ENCODE data around the gene NEDD4. TPM values are rescaled to one million over a fixed set of nuclear protein-coding genes. Genes with fewer than 3 reads are reported as not detected.
A peak's percentile ranks its signal among the peaks of the same experiment; 100 is the strongest.
"Not testable (repeated sequence)": the region's sequence is repeated elsewhere in the genome, so short reads cannot be mapped to it uniquely, and the experiment has no call there.

The NEDD4 gene
- 32.8 and 47.2 TPM in 2 replicates for total RNA-seq

DNA sequence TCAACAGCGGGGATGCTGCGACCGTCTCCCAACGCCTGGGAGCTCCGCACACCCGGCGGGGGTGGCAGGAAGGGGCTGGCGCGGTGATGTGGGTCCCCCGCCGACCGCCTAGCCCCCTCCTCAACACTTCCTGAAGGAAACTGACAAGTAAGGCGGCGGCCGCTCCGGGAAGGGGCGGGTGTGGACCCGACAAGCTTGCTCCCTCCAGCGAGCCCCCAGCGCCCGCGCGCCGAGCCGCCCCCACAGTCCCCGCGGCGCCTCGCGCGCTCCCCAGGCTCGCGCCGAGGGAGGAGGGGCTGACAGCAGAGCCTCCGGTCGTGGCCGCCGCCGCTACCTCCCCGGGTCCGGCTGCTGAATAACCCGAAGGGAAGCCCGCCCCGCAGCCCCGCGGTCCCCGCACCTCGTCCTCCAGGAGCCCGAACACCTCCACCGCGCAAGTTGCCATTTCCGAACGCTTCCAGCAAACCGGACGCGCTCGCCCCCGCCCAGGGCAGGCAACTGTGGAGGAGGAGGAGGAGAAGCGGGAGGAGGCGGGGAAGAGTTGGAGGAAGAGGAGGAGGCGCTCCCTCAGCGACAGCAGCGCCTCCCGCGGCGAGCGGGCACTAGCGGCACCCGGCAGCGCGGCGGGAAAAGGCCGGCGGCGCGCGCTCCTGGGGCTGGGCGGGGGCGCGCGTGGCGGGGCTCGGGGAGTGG lies at the start of gene NEDD4:
Gene NEDD4, minus strand, starts transcription at position 502 of the 693 bp plus-strand sequence. Its CDS starts 57 bp downstream, at position 445.
- peak; percentile 64 for DNase-seq (ENCODE audit: low read depth, low spot score)

DNA sequence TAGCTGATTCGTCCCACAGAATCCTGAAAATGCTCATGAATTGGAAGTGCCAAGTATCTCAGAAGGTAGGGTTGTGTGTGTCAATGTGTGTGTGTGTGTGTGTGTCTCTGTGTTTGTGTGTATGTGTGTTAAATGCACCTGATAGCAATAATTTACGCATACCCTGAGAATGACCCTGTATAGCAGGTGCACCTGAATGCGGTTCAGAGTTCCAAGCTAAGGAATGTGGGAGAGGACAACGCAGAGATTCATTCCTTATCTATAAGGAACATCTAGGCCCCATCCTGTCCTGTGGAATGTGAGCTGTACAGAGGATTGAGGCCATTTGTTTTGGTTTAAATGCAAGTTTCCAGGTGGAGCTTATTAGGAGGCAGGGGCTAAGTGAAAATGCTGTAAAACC lies 49.1 kb upstream of the NEDD4 start:
- no peak for DNase-seq (ENCODE audit: low read depth, low spot score)

DNA sequence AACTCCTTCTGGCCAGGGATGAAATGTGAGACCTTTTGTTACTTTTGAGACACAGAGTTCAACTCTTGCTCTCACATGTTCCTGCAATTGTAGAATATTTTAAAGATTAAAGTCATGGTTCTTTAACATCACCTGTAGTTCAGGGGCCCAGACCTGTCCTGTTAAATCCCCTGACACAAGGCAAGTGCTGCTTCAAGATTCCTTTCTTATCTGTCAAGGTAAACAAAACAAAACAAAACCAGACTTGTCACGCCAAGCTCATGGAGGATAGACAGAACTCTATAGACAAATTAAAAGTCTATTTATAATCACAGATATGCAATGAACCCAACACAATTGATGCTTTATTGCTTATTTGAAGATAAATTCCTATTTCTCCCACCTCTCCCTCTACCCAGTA lies 48.6 kb upstream of the NEDD4 start:
- DNase-seq (ENCODE audit: low read depth, low spot score), result no peak

DNA sequence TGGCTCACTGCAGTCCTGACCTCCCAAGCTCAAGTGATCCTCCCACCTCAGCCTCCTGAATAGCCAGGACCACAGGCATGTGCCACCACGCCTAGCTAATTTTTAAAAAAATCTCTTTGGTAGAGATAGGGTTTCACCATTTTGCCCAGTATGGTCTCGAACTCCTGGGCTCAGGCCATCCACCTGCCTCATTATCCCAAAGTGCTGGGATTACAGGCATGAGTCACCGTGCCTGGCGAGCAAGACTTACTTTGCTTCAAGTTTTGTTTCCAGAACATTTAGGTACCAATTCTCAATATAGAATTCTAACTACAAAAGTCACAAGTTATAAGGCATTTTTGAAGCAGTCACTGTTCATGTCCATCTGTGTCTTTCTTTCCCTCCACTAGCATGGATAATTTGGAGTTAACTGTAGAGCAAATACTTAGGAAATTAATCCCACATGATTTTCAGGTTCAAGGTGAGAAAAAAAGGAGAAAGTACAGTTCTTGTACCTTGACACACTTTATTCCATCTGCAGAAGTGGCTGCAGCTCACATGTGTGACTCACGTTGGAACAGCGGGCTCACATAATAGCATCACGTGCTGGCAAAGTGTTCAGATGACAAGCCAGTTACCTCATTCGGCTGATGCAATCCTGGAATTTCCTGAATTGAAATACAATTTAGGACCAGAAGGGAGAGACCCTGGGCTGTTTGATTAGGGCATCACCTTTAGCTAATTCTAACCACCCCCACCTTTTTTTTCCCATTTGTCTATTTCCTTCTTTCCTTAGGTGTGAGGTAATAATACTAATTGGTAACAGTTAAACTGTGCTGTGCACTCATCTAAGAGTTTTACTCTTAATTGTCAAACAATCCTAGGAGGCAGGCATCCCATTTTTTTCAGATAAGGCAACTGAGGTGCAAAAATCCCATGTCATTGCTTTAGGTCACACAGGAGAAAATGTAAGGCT lies 46.9 kb upstream of the NEDD4 start:
- peak; percentile 86 for DNase-seq (ENCODE audit: low read depth, low spot score)

DNA sequence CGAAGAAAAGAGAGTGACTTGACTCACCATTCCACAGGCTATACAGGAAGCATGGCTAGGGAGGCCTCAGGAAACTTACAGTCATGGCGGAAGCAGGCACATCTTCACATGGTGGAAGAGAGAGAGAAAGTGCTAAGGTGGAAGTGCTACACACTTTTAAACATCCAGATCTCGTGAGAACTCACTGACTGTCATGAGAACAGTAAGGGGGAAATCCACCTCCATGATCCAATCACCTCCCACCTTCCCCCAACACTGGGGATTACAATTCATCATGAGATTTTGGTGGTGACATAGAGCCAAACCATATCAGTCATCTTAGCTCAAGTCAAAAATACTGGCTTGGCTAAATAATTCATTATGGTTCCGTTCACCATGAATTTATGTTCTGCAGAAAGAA lies 45.3 kb upstream of the NEDD4 start:
- no peak for DNase-seq (ENCODE audit: low read depth, low spot score)

DNA sequence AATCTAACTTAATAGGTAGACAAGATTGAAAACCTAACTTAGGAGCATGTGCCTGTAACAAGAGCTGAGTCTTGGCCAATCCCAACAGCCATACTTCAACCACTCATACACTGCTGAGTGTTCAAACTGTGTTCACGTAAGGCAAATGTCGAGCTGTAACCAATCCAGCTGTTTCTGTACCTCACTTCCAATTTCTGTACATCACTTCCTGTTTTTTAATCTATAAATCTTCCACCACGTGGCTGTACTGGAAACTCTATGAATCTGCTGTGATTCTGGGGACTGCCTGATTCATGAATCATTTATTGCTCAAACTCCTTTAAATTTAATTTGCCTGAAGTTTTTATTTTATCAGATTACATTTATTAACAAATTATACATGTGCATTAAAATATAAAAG lies 44.6 kb upstream of the NEDD4 start:
- no peak for DNase-seq (ENCODE audit: low read depth, low spot score)

DNA sequence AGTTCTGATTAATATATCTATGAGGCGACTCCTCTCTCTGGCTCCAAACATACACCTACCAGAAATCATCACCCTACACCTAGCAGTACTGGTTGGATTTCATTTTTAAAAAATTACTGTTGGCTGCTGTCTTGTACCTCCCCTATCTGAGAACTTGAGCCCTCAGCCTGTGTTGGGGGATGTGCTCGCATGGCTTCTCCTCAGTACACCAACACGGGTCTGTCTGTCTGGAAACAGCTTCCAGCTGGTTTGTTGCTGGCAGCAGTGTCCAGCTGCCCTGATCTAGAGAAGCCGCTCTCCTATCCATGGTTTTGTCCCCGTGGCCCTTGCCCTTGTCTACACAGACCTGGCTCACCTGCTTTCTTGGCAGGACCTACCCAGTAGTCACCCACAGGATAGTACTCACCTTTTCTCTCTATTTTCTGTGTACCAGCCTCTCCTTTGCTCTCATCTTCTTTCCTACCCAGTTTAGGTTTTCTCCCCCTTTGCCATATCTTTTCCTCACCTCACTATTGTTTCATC lies 43.2 kb upstream of the NEDD4 start:
- no peak for DNase-seq (ENCODE audit: low read depth, low spot score)

DNA sequence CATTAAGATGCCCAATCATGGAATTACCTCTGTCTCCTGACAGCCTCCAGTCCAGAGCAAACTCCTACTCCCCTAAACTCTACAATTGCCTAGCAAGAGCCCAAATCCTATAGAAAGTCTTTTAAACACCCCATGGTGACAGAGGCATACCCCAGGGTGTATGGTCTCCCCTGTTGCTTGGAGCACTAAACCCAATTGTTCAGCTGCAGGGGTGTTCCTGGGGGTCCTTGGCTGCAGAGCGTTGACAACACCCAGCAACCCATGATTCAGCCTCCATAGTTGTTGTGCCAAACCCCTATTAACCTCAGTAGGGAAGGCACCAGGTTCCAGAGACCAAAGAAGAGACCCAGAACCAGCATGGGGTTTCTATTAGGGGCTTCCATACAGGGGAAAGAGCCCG lies 41.8 kb upstream of the NEDD4 start:
- no peak for DNase-seq (ENCODE audit: low read depth, low spot score)

DNA sequence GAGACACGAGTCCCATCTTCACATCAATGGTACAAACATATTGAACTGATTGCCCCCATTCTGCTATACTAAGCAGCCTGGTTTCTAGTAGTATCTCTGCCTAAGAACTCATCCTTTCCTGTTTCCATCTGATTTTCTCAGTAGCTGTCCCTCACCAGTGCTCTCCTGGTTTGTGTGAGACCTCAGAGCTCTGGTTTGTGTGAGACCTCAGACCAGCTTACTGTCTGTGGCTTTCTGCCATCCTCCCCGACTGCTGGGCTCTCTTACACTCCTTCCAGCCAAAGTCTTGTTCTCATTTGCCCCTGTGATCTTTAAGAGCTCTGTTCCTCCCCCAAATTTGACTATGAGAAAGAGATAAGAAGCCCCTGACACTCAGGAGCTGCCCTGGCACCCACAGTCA lies 41.1 kb upstream of the NEDD4 start:
- DNase-seq (ENCODE audit: low read depth, low spot score), result no peak

DNA sequence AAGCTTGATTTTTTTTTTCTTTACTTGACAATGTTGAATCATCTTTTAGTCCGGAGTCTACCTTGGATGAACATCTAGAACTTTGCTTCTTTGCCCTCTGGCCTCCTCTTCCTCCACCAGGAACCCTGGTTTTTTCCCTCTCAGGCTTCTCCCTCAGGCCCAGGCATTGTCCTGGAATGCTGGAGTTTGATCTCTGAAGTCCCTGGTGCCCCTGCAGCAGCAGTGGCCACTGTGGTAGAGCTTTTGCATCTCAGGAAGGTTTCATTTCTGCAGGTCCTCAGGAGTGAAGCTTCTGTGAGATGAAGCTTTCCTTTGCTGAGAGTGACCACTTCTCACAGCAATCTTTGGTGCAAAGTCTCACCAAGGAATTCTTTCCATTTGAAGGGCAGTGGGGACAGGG lies 39.0 kb upstream of the NEDD4 start:
- DNase-seq (ENCODE audit: low read depth, low spot score), result no peak

DNA sequence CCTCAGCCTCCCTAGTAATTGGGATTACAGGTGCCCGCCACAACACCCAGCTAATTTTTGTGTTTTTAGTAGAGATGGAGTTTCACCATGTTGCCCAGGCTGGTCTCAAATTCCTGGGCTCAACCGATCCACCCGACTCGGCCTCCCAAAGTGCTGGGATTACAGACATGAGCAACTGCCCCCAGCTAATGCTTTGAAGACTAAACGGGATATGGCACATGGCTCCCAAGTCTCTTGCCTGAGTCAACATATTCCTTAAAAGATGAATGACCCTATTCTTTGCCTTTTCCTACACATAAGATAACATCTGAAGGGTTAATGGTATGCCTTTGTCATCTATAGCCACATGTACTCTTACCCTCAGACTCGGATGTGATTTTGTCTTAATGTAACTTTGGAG lies 38.4 kb upstream of the NEDD4 start:
- DNase-seq (ENCODE audit: low read depth, low spot score), result no peak

DNA sequence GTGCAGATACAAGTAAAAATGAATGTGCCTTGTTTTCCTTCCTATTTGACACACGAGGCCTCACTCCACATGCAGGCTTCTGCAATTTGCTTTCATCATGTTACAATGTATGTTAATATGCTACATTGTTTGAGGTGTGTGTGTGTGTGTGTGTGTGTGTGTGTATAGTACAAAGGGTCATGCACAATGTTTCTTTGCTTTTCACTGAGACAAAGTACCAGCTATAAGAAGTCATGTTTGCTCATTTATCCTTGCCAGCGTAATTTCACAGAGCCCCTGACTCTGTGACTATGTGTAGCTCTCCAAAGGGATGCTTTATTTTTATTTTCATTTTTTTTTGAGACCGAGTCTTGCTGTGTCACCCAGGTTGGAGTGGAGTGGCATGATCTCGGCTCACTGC lies 38.0 kb upstream of the NEDD4 start:
- no peak for DNase-seq (ENCODE audit: low read depth, low spot score)

DNA sequence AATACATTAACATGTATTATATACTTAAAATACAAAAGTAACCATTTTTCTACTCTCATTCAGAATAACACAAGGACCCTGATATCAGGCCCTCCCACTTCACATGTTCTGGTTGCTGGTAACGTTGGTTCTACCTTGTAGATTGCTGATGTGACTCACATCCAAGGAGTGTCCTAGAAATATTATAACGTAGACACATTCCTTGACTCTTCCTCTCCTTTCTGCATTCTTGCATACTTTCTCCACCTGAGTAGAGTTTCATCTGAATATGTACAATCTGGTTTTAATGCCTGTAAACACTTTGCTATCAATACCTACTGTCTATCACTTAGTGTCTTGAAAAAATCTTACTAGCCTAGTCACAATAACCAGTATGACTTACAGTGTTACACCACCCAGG lies 35.0 kb upstream of the NEDD4 start:
- no peak for DNase-seq (ENCODE audit: low read depth, low spot score)

DNA sequence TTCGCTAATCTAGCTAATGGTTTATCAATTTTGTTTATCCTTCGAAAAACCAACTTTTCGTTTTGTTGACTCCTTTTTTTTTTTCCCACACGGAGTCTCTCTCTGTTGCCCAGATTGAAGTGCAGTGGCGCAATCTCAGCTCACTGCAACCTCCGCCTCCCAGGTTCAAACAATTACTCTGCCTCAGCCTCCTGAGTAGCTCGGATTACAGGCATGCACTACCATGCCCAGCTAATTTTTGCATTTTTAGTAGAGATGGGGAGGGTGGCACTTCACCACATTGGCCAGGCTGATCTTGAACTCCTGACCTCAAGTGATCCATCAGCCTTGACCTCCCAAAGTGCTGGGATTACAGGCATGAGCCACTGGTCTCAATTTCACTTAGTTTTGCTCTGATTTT lies 29.7 kb upstream of the NEDD4 start:
- not testable (repeated sequence) for DNase-seq (ENCODE audit: low read depth, low spot score)

DNA sequence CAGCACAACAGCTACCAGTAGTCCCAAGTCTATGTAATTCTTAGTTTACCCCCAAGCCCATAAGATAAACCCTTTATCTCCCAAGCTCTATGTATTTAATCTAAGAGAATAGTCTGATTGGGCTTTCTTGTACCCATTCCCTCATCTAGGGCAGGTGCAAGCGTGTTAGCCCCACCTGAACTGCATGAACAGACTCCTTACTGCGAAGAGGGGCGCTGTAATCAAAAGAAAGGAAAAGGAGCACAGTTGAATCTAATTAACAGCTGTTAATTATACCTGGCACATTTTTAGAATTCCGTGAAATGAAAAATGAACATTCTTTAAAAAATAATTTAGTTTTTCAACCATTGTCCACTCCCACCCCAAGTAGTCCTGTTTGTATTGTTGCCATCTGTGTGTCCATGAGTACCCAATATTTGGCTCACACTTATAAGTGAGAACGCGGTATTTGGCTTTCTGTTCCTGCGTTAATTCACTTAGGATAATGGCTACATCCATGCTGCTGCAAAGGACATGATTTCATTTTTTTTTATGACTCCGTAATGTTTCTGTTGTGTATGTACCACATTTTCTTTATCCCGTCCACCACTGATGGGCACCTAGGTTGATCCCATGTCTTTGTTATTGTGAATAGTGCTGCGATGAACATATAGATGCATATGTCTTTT lies 26.5 kb upstream of the NEDD4 start:
- DNase-seq (ENCODE audit: low read depth, low spot score), result no peak

DNA sequence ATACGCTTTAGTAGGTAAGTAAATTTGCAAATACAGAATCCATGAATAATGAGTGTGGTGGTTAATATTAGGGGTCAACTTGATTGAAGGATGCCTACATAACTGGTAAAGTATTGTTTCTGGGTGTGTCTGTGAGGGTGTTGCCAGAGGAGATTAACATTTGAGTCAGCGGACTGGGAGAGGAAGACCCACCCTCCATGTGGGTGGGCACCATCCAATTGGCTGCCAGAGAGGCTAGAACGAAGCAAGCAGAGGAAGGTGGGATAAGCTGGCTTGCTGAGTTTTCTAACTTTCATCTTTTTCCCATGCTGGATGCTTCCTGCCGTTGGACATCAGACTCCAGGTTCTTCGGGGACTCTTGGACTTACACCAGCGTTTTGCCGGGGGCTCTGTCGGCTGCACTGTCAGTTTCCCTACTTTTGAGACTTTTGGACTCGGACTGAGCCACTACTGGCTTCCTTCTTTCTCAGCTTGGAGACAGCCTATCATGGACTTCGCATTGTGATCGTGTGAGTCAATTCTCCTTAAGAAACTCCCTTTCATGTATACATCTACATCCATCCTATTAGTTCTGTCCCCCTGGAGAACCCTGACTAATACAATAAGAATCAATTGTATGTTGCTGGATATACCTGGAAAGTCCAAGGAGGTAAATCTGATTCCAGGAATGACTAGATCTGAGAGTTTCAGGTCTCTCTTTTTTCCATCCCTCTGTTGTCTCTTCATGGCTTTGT lies 25.8 kb upstream of the NEDD4 start:
- no peak for DNase-seq (ENCODE audit: low read depth, low spot score)

DNA sequence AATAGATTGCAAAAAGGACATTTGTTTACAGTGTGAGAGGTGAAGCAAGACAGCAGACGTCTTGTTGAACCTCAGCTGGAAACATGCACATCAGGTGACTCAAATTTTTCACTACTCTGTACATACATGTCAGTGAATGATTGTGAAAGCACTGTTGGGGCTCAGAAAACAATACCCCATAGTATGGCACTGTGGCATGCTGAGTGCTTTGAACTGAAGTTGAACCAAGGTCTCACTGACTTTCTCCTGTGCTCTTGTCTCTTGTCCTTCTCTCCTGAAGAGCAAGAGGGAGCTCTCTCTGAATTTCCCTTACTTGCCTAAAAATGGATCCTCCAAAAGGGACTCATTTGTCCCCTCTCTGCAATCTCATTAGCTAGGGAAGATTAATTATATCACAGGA lies 24.5 kb upstream of the NEDD4 start:
- DNase-seq (ENCODE audit: low read depth, low spot score), result no peak

DNA sequence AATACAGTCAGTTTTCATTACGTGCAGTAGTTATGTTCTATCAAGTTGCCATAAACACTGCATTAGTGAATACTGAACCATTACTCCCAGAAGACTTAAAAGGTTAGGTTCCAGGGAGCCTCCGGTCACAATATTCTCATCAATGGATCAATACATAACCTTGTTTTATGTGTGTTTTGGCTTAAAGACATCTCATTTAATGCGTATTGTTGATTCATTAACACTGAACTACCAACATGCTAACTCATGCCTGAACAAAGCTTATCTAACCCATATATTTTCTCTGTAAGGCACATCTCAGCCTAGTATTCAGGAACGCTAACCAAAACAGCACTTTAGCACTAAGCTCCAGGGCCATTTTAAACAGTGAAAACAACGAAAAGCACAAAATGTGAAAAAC lies 24.1 kb upstream of the NEDD4 start:
- DNase-seq (ENCODE audit: low read depth, low spot score), result no peak

DNA sequence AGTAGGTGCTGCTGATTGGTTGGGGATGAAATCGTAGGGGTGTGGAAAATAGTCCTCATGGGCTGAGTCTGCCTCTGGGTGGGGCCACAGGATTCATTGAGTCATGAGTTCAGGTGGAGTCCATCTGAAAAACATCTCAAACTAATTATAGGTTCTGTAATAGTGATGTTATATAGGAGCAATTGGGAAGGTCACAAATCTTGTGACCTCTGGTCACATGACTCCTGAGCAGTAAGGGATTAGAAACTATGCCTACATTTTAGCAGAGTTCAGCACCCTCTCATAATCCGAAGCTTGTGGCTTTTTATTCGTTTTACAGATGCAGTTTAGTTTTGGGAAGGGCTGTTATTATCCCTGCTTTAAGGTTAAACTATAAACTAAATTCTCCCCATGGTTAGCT lies 22.9 kb upstream of the NEDD4 start:
- DNase-seq (ENCODE audit: low read depth, low spot score), result no peak

DNA sequence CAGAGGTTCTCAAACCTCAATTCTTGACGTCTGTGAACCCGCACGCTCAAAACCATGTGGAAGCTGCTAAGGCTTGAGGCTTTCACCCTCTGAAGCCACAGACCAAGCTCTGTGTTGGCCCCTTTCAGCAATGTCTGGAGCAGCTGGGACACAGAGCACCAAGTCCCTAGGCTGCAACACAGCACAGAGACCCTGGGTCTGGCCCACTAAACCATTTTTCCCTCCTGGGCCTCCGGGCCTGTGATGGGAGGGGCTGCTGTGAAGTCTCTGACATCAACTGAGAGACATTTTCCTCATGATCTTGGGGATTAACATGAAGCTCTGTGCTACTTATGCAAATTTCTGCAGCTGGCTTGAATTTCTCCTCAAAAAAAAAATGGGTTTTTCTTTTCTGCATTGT lies 21.3 kb upstream of the NEDD4 start:
- no peak for DNase-seq (ENCODE audit: low read depth, low spot score)

DNA sequence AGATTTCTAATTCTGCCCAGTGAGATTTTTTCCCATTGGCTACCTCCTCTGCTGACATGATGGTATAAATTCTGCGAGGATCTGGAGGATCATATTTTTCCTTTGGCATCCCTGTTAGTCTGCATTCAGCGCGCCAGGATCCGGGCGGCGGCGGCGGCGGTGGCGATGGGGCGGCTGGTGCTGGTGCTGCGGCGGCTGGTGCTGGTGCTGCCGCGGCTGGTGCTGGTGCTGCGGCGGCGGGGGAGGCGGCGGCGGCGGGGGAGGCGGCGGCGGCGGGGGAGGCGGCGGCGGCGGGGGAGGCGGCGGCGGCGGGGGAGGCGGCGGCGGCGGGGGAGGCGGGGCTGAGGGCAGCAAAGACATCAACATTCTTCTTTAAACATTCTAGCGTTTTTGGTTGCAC lies 13.6 kb upstream of the NEDD4 start:
- not testable (repeated sequence) for DNase-seq (ENCODE audit: low read depth, low spot score)
